ENCODE results near the gene HS6ST2. TPM values are rescaled to one million over a fixed set of nuclear protein-coding genes. Genes with fewer than 3 reads are reported as not detected.

The HS6ST2 gene
- total and polyA plus RNA-seq, 9 of the 15 experiments (the other 6 are each of a cell fraction or from before 2014, with no cell fraction given): not detected

DNA sequence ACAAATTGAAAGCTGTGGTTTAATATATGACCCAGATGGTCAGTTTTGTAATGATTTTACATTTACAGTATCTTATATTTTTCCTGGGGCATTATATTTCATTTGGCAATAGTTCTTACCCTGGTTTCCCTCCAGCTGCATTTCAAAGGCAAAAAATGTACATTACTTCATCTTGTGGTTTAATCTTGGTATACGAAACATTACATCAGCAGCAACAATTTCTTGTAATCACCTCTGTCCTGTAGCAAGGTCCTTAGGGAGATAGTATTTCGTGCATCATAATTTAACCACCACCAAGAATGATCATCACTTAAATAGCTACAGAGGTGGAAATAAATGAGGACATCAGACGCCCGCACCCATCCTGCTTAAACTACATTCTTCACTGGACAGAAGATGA is 48.8 kb downstream of the HS6ST2 start (continued):
- TF ChIP-seq, protein P1, sequence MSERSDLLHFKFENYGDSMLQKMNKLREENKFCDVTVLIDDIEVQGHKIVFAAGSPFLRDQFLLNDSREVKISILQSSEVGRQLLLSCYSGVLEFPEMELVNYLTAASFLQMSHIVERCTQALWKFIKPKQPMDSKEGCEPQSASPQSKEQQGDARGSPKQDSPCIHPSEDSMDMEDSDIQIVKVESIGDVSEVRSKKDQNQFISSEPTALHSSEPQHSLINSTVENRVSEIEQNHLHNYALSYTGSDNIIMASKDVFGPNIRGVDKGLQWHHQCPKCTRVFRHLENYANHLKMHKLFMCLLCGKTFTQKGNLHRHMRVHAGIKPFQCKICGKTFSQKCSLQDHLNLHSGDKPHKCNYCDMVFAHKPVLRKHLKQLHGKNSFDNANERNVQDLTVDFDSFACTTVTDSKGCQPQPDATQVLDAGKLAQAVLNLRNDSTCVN (CRISPR knock-in tag; IDR thresholded peaks at IDR 0.05): no peak
- no peak for TF ChIP-seq SREBF2 (CRISPR knock-in tag; IDR thresholded peaks at IDR 0.05)
- TF ChIP-seq SAFB2 (IDR thresholded peaks at IDR 0.05; ENCODE audit: borderline replicate concordance, low read depth, low read length, severe bottlenecking): no peak
- TF ChIP-seq, protein P2, sequence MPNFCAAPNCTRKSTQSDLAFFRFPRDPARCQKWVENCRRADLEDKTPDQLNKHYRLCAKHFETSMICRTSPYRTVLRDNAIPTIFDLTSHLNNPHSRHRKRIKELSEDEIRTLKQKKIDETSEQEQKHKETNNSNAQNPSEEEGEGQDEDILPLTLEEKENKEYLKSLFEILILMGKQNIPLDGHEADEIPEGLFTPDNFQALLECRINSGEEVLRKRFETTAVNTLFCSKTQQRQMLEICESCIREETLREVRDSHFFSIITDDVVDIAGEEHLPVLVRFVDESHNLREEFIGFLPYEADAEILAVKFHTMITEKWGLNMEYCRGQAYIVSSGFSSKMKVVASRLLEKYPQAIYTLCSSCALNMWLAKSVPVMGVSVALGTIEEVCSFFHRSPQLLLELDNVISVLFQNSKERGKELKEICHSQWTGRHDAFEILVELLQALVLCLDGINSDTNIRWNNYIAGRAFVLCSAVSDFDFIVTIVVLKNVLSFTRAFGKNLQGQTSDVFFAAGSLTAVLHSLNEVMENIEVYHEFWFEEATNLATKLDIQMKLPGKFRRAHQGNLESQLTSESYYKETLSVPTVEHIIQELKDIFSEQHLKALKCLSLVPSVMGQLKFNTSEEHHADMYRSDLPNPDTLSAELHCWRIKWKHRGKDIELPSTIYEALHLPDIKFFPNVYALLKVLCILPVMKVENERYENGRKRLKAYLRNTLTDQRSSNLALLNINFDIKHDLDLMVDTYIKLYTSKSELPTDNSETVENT (CRISPR knock-in tag; IDR thresholded peaks at IDR 0.05): no peak

DNA sequence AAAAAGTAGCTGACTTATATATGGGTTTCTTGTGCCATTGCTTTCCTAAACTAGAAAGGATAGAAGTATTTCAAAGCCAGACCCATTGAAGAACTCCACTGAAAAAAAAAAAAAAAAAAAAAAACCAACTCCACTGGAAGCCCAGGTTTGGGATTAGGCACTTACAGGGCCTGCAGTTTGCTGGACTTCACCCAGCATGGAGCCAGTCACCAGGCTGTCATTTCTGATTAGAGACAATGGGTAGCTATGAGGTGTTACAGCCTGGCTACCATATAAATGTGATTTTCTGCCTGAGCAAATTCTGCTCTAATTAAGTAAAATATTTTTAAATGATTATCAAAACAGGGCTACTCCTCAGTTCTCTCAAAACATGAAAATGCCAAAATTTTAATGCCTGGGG is 49.5 kb downstream of the HS6ST2 start:
- DNase-seq (ENCODE audit: extremely low read depth in 1 of 4, low spot score in 3 of 4) (no peak), FAIRE-seq (no peak), ATAC-seq (no peak)
- H3K4me3 ChIP-seq: no peak overlapping the region
- intact Hi-C loops (cut with micrococcal nuclease) (no loop called here), in situ Hi-C loops (cut with MboI) (no loop called here)
- H3K27me3 ChIP-seq (ENCODE audit: control insufficient read depth in 2 of 2, insufficient read depth in 2 of 2, low read length in 2 of 2): no peaks in the 10 kb centered on the region
- POLR2A ChIA-PET: no interaction called here
- H3K9ac ChIP-seq (ENCODE audit: insufficient read depth in 1 of 2, low read depth in 2 of 2, low read length in 2 of 2): no peak overlapping the region
- no peaks in the 10 kb centered on the region for H3K36me3 ChIP-seq (ENCODE audit: control insufficient read depth, insufficient read depth, low read length)
- H3K4me2 ChIP-seq (ENCODE audit: insufficient read depth, low read length): no peak overlapping the region
- H3K9me1 ChIP-seq (ENCODE audit: control insufficient read depth, insufficient read depth, low read length): no peaks in the 10 kb centered on the region
- CTCF ChIA-PET (ENCODE audit: low intra/inter-chr PET ratio): no interaction called here
- BruUV-seq (replicated peaks): no TSS peak
- H4K20me1 ChIP-seq (replicated peaks; ENCODE audit: control insufficient read depth, insufficient read depth, low read length): no peaks in the 10 kb centered on the region
- H3K27ac ChIP-seq (ENCODE audit: extremely low read depth, low read depth, low read length): no peak overlapping the region
- no peaks in the 10 kb centered on the region for H3K4me1 ChIP-seq (replicated peaks in 1 of 2; ENCODE audit: control insufficient read depth in 2 of 2, insufficient read depth in 2 of 2, low read length in 2 of 2)
- no peaks in the 10 kb centered on the region for H3K79me2 ChIP-seq (ENCODE audit: control insufficient read depth, insufficient read depth, low read length)
- H3K9me3 ChIP-seq (replicated peaks; ENCODE audit: control insufficient read depth, insufficient read depth, low read depth, low read length): no peaks in the 10 kb centered on the region
- no peak overlapping the region for H2AFZ ChIP-seq (ENCODE audit: low read depth, low read length)
- TF ChIP-seq, protein P3, sequence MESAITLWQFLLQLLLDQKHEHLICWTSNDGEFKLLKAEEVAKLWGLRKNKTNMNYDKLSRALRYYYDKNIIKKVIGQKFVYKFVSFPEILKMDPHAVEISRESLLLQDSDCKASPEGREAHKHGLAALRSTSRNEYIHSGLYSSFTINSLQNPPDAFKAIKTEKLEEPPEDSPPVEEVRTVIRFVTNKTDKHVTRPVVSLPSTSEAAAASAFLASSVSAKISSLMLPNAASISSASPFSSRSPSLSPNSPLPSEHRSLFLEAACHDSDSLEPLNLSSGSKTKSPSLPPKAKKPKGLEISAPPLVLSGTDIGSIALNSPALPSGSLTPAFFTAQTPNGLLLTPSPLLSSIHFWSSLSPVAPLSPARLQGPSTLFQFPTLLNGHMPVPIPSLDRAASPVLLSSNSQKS (CRISPR knock-in tag; IDR thresholded peaks at IDR 0.05): no peak
- TF ChIP-seq, protein P4, sequence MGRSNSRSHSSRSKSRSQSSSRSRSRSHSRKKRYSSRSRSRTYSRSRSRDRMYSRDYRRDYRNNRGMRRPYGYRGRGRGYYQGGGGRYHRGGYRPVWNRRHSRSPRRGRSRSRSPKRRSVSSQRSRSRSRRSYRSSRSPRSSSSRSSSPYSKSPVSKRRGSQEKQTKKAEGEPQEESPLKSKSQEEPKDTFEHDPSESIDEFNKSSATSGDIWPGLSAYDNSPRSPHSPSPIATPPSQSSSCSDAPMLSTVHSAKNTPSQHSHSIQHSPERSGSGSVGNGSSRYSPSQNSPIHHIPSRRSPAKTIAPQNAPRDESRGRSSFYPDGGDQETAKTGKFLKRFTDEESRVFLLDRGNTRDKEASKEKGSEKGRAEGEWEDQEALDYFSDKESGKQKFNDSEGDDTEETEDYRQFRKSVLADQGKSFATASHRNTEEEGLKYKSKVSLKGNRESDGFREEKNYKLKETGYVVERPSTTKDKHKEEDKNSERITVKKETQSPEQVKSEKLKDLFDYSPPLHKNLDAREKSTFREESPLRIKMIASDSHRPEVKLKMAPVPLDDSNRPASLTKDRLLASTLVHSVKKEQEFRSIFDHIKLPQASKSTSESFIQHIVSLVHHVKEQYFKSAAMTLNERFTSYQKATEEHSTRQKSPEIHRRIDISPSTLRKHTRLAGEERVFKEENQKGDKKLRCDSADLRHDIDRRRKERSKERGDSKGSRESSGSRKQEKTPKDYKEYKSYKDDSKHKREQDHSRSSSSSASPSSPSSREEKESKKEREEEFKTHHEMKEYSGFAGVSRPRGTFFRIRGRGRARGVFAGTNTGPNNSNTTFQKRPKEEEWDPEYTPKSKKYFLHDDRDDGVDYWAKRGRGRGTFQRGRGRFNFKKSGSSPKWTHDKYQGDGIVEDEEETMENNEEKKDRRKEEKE (IDR thresholded peaks at IDR 0.05; ENCODE audit: borderline replicate concordance in 1 of 2, control insufficient read depth in 1 of 2, low read depth in 2 of 2, low read length in 1 of 2): no peak
- TF ChIP-seq PHB (CRISPR knock-in tag; IDR thresholded peaks at IDR 0.05) (no peak), NFXL1 (CRISPR knock-in tag; IDR thresholded peaks at IDR 0.05) (no peak), TARDBP (IDR thresholded peaks at IDR 0.05) (no peak)
- TF ChIP-seq, protein P5, sequence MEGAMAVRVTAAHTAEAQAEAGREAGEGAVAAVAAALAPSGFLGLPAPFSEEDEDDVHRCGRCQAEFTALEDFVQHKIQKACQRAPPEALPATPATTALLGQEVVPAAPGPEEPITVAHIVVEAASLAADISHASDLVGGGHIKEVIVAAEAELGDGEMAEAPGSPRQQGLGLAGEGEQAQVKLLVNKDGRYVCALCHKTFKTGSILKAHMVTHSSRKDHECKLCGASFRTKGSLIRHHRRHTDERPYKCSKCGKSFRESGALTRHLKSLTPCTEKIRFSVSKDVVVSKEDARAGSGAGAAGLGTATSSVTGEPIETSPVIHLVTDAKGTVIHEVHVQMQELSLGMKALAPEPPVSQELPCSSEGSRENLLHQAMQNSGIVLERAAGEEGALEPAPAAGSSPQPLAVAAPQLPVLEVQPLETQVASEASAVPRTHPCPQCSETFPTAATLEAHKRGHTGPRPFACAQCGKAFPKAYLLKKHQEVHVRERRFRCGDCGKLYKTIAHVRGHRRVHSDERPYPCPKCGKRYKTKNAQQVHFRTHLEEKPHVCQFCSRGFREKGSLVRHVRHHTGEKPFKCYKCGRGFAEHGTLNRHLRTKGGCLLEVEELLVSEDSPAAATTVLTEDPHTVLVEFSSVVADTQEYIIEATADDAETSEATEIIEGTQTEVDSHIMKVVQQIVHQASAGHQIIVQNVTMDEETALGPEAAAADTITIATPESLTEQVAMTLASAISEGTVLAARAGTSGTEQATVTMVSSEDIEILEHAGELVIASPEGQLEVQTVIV (CRISPR knock-in tag; IDR thresholded peaks at IDR 0.05; ENCODE audit: borderline replicate concordance): no peak

Data from K562 (cell line).